GM12874 (cell line): Measurements from ENCODE around the gene PLEKHM2.

Experiments
- CTCF ChIP-seq: IDR thresholded peaks from 2 replicates; pipeline ENCODE4 v1.5.1; 2011; ENCODE audit warnings: low read depth, mild to moderate bottlenecking, control low read depth, low read length, moderate library complexity; ENCODE audit not compliant: insufficient read depth

Gene PLEKHM2

GRCh38 chr1:15728937-15729657 is 45.0 kb downstream of the PLEKHM2 start:
- no peak for TF ChIP-seq CTCF

- TF ChIP-seq CTCF: no peak
Measured at GRCh38 chr1:15730423-15730822, 46.3 kb downstream of the PLEKHM2 start.

GRCh38 chr1:15730936-15731335 is 46.8 kb downstream of the PLEKHM2 start:
- no peak for TF ChIP-seq CTCF

DNA sequence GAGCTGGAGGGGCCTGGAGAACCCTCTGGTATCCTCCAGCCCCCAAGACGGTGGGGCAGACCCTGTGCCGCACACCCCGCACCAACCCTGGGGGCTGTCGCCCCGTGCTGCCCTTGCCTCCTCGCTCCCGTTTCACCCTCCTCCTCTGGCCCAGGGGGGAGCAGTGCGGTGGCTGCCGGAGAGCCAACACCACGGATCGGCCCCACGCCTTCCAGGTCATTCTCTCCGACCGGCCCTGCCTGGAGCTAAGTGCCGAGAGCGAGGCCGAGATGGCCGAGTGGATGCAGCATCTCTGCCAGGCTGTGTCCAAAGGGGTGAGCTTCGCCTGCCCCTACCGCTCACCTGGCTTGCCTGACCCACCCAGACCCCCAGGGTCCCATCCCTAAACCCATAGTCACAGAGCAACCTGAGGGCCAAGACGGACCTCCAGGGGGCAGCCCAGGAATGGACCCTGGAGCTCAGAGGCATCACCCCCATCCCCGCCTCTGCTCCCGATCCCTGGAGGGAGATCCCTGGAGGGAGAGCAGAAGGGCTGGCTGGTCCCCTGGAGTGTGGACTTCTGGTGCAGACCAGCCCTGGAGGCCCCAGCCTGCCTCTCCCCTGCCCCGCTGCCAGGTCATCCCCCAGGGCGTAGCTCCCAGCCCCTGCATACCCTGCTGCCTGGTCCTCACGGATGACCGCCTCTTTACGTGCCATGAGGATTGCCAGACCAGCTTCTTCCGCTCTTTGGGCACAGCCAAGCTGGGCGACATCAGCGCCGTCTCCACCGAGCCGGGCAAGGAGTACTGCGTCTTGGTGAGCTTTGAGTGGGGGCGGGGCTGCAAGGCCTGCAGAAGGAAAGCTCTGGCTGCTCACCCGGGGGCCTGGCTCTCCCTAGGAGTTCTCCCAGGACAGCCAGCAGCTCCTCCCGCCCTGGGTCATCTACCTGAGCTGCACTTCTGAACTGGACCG is 47.9 kb downstream of the PLEKHM2 start:
- TF ChIP-seq CTCF: no peak

- TF ChIP-seq CTCF: no peak
Measured at GRCh38 chr1:15732686-15733081, 48.6 kb downstream of the PLEKHM2 start.

DNA sequence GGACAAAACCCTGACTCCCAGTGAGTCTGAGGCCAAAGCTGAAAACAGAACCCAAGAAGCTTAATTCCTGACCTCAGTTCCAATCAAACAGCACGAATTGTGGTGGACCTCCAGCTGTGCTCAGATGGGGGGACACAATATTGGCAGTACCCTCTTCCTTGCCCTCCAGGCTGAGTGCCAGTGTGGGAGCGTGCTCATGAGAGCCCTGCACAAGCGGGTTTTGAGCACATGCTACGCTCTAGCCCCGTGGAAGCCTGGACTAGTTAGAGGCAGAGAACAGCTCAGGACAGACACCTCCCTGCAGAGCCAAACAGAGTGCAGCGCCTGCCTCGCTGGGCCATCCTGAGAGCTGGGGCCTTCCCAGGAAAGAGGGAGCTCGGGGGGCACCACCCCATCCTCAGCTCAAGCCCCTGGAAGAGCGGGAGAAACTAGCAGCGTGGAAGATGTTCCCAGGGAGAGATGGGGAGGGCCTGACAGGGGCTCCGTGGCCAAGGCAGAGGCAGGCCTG is 49.2 kb downstream of the PLEKHM2 start:
- no peak for TF ChIP-seq CTCF

GRCh38 chr1:15733726-15734226 is 49.7 kb downstream of the PLEKHM2 start:
- no peak for TF ChIP-seq CTCF
